ENCODE measurements around the gene GRM2.

The GRM2 gene

GRCh38 chr3:51706021-51706485 is 815 bp upstream of the GRM2 start:
- no peak for DNase-seq

GRCh38 chr3:51708216-51708845 is 1.5 kb downstream of the GRM2 start:
- no peak for DNase-seq

GRCh38 chr3:51709004-51709420 is 2.1 kb downstream of the GRM2 start:
- DNase-seq: no peak

GRCh38 chr3:51709675-51710074 is 2.8 kb downstream of the GRM2 start:
- DNase-seq: no peak

GRCh38 chr3:51710631-51711351 is 3.9 kb downstream of the GRM2 start:
- DNase-seq: no peak

- no peak for DNase-seq
Measured at GRCh38 chr3:51711352-51712037, 4.6 kb downstream of the GRM2 start.

GRCh38 chr3:51712038-51712420 is 5.2 kb downstream of the GRM2 start:
- DNase-seq: no peak

- no peak for DNase-seq
Measured at GRCh38 chr3:51712511-51712931, 5.7 kb downstream of the GRM2 start.

- DNase-seq: no peak
Measured at GRCh38 chr3:51712963-51713362, 6.1 kb downstream of the GRM2 start.

- no peak for DNase-seq
Measured at GRCh38 chr3:51715231-51715976, 8.5 kb downstream of the GRM2 start.

- DNase-seq: no peak
Measured at GRCh38 chr3:51715977-51716294, 9.1 kb downstream of the GRM2 start.

GRCh38 chr3:51716805-51717204 is 9.9 kb downstream of the GRM2 start:
- no peak for DNase-seq

- no peak for DNase-seq
Measured at GRCh38 chr3:51717446-51717845, 10.6 kb downstream of the GRM2 start.

GRCh38 chr3:51717947-51718346 is 11.1 kb downstream of the GRM2 start:
- DNase-seq: no peak

GRCh38 chr3:51718547-51719409 is 11.9 kb downstream of the GRM2 start:
- DNase-seq: peak; percentile 23

- DNase-seq: no peak
Measured at GRCh38 chr3:51719410-51720025, 12.7 kb downstream of the GRM2 start.

- no peak for DNase-seq
Measured at GRCh38 chr3:51720292-51721061, 13.6 kb downstream of the GRM2 start.

GRCh38 chr3:51721062-51721745 is 14.3 kb downstream of the GRM2 start:
- DNase-seq: no peak

GRCh38 chr3:51722362-51722761 is 15.5 kb downstream of the GRM2 start:
- no peak for DNase-seq

GRCh38 chr3:51727500-51727899 is 20.6 kb downstream of the GRM2 start:
- no peak for DNase-seq
